IMR-90 (cell line): ENCODE data around the gene ZNF599. TPM values are rescaled to one million over a fixed set of nuclear protein-coding genes. Genes with fewer than 3 reads are reported as not detected.

Experiments used
- ATAC-seq: fragments of 200-7000 bp; cut with Tn5 transposase; 2 replicates; pipeline ENCODE4 v1.9.1; 2020; ENCODE audit warnings: low read depth, mild to moderate bottlenecking, moderate library complexity
- BruUV-seq: library from RNA; stranded (reverse); fragments of 400-500 nt; replicated peaks from 2 replicates; lab custom pipeline; 2021; lab: Mats Ljungman, UMichigan
- CTCF ChIA-PET: fragments of 300-600 bp; formaldehyde crosslinking; extraction: SDS; loops from one replicate; lab custom pipeline; 2021; ENCODE audit warnings: antibody characterized with exemption; lab: Yijun Ruan, JAX
- POLR2A ChIA-PET: fragments of 300-600 bp; sonication (Branson Sonifier 250); formaldehyde crosslinking; loops from one replicate; lab custom pipeline; 2022; ENCODE audit warnings: antibody characterized with exemption; ENCODE audit not compliant: unreplicated experiment; lab: Charles Lee
- DNase-seq: peaks from one replicate; pipeline ENCODE4 v3.0.0; 2013
- H2AFZ ChIP-seq: replicated peaks from 2 replicates; pipeline ENCODE3; 2013; ENCODE audit warnings: low read length, mild to moderate bottlenecking; ENCODE audit not compliant: poor library complexity
- H2AK5ac ChIP-seq: 2 replicates; pipeline ENCODE4 v1.6.1; 2013; ENCODE audit warnings: low read depth, low read length, inconsistent platforms
- H2AK9ac ChIP-seq: replicated peaks from 2 replicates; pipeline ENCODE3; 2013; ENCODE audit warnings: mild to moderate bottlenecking, low read depth, low read length, moderate library complexity; ENCODE audit not compliant: poor library complexity
- H2BK120ac ChIP-seq: 2 replicates; pipeline ENCODE4 v1.6.1; 2013; ENCODE audit warnings: low read depth, low read length, inconsistent platforms
- H2BK15ac ChIP-seq: 3 replicates; pipeline ENCODE4 v1.6.1; 2013; ENCODE audit warnings: low read depth, low read length, inconsistent platforms
- H2BK20ac ChIP-seq: 2 replicates; pipeline ENCODE4 v1.6.1; 2013; ENCODE audit warnings: low read depth, mild to moderate bottlenecking, inconsistent platforms, low read length, moderate library complexity
- H2BK5ac ChIP-seq: 2 replicates; pipeline ENCODE4 v1.6.1; 2013; ENCODE audit warnings: mild to moderate bottlenecking, low read depth, low read length, inconsistent platforms; ENCODE audit not compliant: poor library complexity, severe bottlenecking
- H3K14ac ChIP-seq: replicated peaks from 2 replicates; pipeline ENCODE4 v1.6.1; 2013; ENCODE audit warnings: low read depth, low read length, inconsistent platforms
- H3K18ac ChIP-seq: 2 replicates; pipeline ENCODE4 v1.6.1; 2013; ENCODE audit warnings: low read depth, low read length, control low read depth
- H3K23ac ChIP-seq: 2 replicates; pipeline ENCODE4 v1.6.1; 2013; ENCODE audit warnings: low read depth, low read length, inconsistent platforms
- H3K27ac ChIP-seq: 2 replicates; pipeline ENCODE4 v1.5.1; 2013; ENCODE audit warnings: mild to moderate bottlenecking, control low read depth, low read length; ENCODE audit not compliant: insufficient read depth
- H3K27me3 ChIP-seq: 2 replicates; pipeline ENCODE4 v1.6.1; 2013; ENCODE audit warnings: low read length; ENCODE audit not compliant: control insufficient read depth, insufficient read depth
- H3K36me3 ChIP-seq: 2 replicates; pipeline ENCODE4 v1.6.1; 2013; ENCODE audit warnings: low read length, mixed read lengths; ENCODE audit not compliant: control insufficient read depth, insufficient read depth
- H3K4ac ChIP-seq: 2 replicates; pipeline ENCODE4 v1.6.1; 2013; ENCODE audit warnings: low read depth, low read length, inconsistent platforms
- H3K4me1 ChIP-seq: 2 replicates; pipeline ENCODE4 v1.6.1; 2013; ENCODE audit warnings: low read length, mixed read lengths; ENCODE audit not compliant: control insufficient read depth, insufficient read depth
- H3K4me2 ChIP-seq: 2 replicates; pipeline ENCODE4 v1.6.1; 2013; ENCODE audit warnings: low read depth, mild to moderate bottlenecking, control low read depth, low read length, moderate library complexity
- H3K4me3 ChIP-seq: 2 replicates; pipeline ENCODE4 v1.5.1; 2013; ENCODE audit warnings: low read depth, mild to moderate bottlenecking, control low read depth, low read length, moderate library complexity; ENCODE audit not compliant: insufficient read depth
- H3K56ac ChIP-seq: 2 replicates; pipeline ENCODE4 v1.6.1; 2013; ENCODE audit warnings: low read length, inconsistent platforms; ENCODE audit not compliant: insufficient read depth; ENCODE audit errors: extremely low read depth
- H3K79me1 ChIP-seq, 2 experiments: 2 replicates each; pipeline ENCODE4 v1.6.1; 2013; ENCODE audit warnings: low read length in 2 of 2, inconsistent platforms in 1 of 2, low read depth in 1 of 2
- H3K9ac ChIP-seq: 2 replicates; pipeline ENCODE4 v1.6.1; 2013; ENCODE audit warnings: low read depth, low read length, control low read depth
- H3K9me1 ChIP-seq: 2 replicates; pipeline ENCODE4 v1.6.1; 2013; ENCODE audit warnings: low read length, inconsistent platforms; ENCODE audit not compliant: insufficient read depth
- H3K9me3 ChIP-seq: 2 replicates; pipeline ENCODE4 v1.6.1; 2013; ENCODE audit warnings: low read length; ENCODE audit not compliant: control insufficient read depth, insufficient read depth
- H4K20me1 ChIP-seq: 2 replicates; pipeline ENCODE4 v1.6.1; 2013; ENCODE audit warnings: low read length, inconsistent platforms; ENCODE audit not compliant: insufficient read depth
- H4K5ac ChIP-seq: 2 replicates; pipeline ENCODE4 v1.6.1; 2013; ENCODE audit warnings: mild to moderate bottlenecking, low read depth, low read length, control low read depth
- H4K8ac ChIP-seq, 2 experiments: 2 replicates each; pipeline ENCODE4 v1.6.1; 2013; ENCODE audit warnings: low read depth in 2 of 2, low read length in 2 of 2, control low read depth in 1 of 2, inconsistent platforms in 1 of 2
- H4K91ac ChIP-seq: 2 replicates; pipeline ENCODE4 v1.6.1; 2013; ENCODE audit warnings: low read depth, low read length, inconsistent platforms; ENCODE audit not compliant: insufficient read depth
- CEBPB ChIP-seq: IDR thresholded peaks from 2 replicates; pipeline ENCODE4 v1.6.1; 2012; ENCODE audit warnings: low read depth, low read length, improper control_type of control experiment
- MAZ ChIP-seq: IDR thresholded peaks from 2 replicates; pipeline ENCODE4 v1.6.1; 2012; ENCODE audit warnings: low read depth, mild to moderate bottlenecking, low read length, improper control_type of control experiment, moderate library complexity, borderline replicate concordance
- MXI1 ChIP-seq: IDR thresholded peaks from 2 replicates; pipeline ENCODE4 v1.6.1; 2012; ENCODE audit warnings: low read depth, mild to moderate bottlenecking, low read length, moderate library complexity, borderline replicate concordance
- RAD21 ChIP-seq: IDR thresholded peaks from 2 replicates; pipeline ENCODE4 v1.6.1; 2012; ENCODE audit warnings: low read length, improper control_type of control experiment
- RCOR1 ChIP-seq: IDR thresholded peaks from 2 replicates; pipeline ENCODE4 v1.6.1; 2012; ENCODE audit warnings: mild to moderate bottlenecking, low read length, improper control_type of control experiment; ENCODE audit not compliant: insufficient replicate concordance
- RFX5 ChIP-seq: IDR thresholded peaks from 2 replicates; pipeline ENCODE4 v1.8.0; 2012; ENCODE audit warnings: low read depth, mild to moderate bottlenecking, low read length, moderate library complexity
- WGBS, 2 experiments: methylation state at CpG; one replicate each; pipeline versions ENCODE4 v1.1.5 to v1.1.7; 2013; ENCODE audit warnings: missing lambda C conversion rate in 2 of 2; ENCODE audit not compliant: insufficient read length in 1 of 2; ENCODE audit errors: extremely low coverage in 2 of 2; 5-methylcytosine and 5-hydroxymethylcytosine counted together
- dilution Hi-C: fragments of 300-500 bp; cut with HindIII; formaldehyde crosslinking; loops from one replicate; pipeline ENCODE4 v1.14.3; 2018; ENCODE audit warnings: low sequenced_read_pairs; ENCODE audit not compliant: unreplicated experiment
- in situ Hi-C: fragments of 300-500 bp; cut with MboI; formaldehyde crosslinking; loops from 3 replicates; pipeline ENCODE4 v1.14.3; 2019; ENCODE audit warnings: low sequenced_read_pairs, inconsistent platforms, mixed read lengths
- intact Hi-C: fragments of 100-400 bp; cut with micrococcal nuclease; formaldehyde crosslinking; loops from 2 replicates; pipeline ENCODE4 v1.10.0; 2022
- polyA plus RNA-seq, 3 experiments: library from polyadenylated mRNA; depleted of rRNA; stranded (reverse); fragments of >200 nt; gene quantifications; 2 replicates each; pipeline ENCODE4 v1.2.3, GENCODE V29; 2012; ENCODE audit warnings: low replicate concordance in 1 of 3
- total RNA-seq: library from RNA; depleted of rRNA; stranded (reverse); fragments of >200 nt; gene quantifications from 2 replicates; pipeline ENCODE4 v1.2.3, GENCODE V29; 2012

Gene ZNF599
- total and polyA plus RNA-seq, 2 of the 4 experiments (the other 2 are of a cell fraction) = 3.4 to 5.9 TPM

- H3K56ac ChIP-seq = peak overlapping the region; percentile 52
- in situ Hi-C loops = no loop called here
- peak overlapping the region; percentile 73 for H3K14ac ChIP-seq
- H4K20me1 ChIP-seq = no peaks in the 10 kb centered on the region
- CTCF ChIA-PET = no interaction called here
- peak overlapping the region; percentile 62 for H2BK5ac ChIP-seq
- peak; percentile 86 for DNase-seq
- no peak overlapping the region for H2BK20ac ChIP-seq
- H3K4me3 ChIP-seq = peak overlapping the region; percentile 72
- H4K8ac ChIP-seq = peak overlapping the region; percentile 42 to 46
- peak overlapping the region; percentile 54 for H3K9ac ChIP-seq
- H3K9me1 ChIP-seq = peaks cover 4% of the 10 kb centered on the region; the same call in 1 of the 2 replicates
- H3K79me1 ChIP-seq = peaks cover 10 to 18% of the 10 kb centered on the region in 2 experiments
- peak overlapping the region; percentile 86 for H2AK9ac ChIP-seq
- 0 out of 2 replicates have a peak overlapping the region, but pooled peaks have one; percentile 11 for H2AK5ac ChIP-seq
- H3K4me1 ChIP-seq = peaks cover 8% of the 10 kb centered on the region
- H3K27ac ChIP-seq = peak overlapping the region; percentile 71
- H2BK15ac ChIP-seq = no peak overlapping the region
- no peak for ATAC-seq
- H4K5ac ChIP-seq = peak overlapping the region; percentile 20
- H2BK120ac ChIP-seq = no peak overlapping the region
- H3K27me3 ChIP-seq = no peaks in the 10 kb centered on the region
- no peak overlapping the region; the same call in 1 of the 2 replicates for H3K18ac ChIP-seq
- POLR2A ChIA-PET = no interaction called here
- H3K36me3 ChIP-seq = peaks cover 13% of the 10 kb centered on the region
- WGBS, 2 experiments = 2% methylated on average over 9 of the region's 16 CpGs; no CpG with 5 or more reads in 1 of the 2 experiments
- peak; percentile 64 for TF ChIP-seq RFX5
- TF ChIP-seq CEBPB = peak; percentile 95
- no peak for TF ChIP-seq RAD21
- no peak for TF ChIP-seq MXI1
- TF ChIP-seq RCOR1 = no peak
- TF ChIP-seq MAZ = no peak
- dilution Hi-C loops = no loop called here
- TSS peak; percentile 59 for BruUV-seq
- H3K4me2 ChIP-seq = peak overlapping the region; percentile 85
- peak overlapping the region; percentile 81 for H3K4ac ChIP-seq
- H2AFZ ChIP-seq = peak overlapping the region; percentile 96
- H3K23ac ChIP-seq = peak overlapping the region; percentile 52
- H4K91ac ChIP-seq = peak overlapping the region; percentile 60; the same call in 1 of the 2 replicates
- H3K9me3 ChIP-seq = peaks cover 4% of the 10 kb centered on the region; the same call in 1 of the 2 replicates
- intact Hi-C loops = loop anchor here (1.0 kb wide), 1 partner anchor 57 kb away; the partner anchor contains the start of genes SCGB2B2 and ZNF302
Measured at GRCh38 chr19:34734537-34735103, 38.4 kb downstream of the ZNF599 start.
